ENCODE data around the gene MMP12.

The MMP12 gene

DNA sequence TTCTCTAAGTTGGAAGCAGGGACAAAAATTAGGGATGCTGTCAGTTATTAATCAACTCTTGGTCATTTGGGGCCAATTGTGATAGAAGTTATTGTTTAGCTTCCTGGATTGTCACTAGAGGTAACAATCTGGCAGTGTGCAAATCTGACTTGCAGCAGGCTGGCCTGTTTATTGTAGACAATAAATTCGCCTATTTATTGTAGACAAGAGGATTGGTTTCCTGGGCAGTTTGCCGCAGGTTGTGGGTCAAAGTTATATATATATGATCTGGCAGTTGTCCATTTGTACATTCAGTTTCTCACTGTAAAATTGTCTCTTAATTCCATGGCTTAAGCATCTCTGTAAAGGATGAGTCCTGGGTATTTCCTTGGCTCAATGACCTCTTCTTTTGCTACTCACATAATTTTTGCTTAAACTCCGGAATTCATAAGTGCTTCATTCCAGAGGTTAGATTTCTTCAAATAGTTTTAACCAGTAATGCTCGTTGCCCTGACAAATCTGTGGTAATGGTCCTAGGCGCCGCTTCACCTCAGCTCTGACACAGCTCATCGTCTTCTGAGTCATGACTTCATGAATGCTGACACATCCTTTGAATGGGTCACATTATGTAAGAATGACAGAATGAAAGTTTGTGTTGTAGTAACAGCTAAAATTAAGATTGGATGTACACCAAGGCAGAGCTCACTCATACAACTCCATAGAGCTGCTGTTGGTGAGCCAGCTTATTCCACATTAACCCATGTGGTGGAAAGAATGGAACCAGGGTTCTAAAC, 23.6 kb downstream of the MMP12 start:
- DNase-seq (ENCODE audit: low spot score), result no peak

GRCh38 chr11:102849311-102849710, 25.5 kb downstream of the MMP12 start:
- DNase-seq (ENCODE audit: low spot score), result no peak

GRCh38 chr11:102846292-102846691, 28.5 kb downstream of the MMP12 start:
- no peak for DNase-seq (ENCODE audit: low spot score)

DNA sequence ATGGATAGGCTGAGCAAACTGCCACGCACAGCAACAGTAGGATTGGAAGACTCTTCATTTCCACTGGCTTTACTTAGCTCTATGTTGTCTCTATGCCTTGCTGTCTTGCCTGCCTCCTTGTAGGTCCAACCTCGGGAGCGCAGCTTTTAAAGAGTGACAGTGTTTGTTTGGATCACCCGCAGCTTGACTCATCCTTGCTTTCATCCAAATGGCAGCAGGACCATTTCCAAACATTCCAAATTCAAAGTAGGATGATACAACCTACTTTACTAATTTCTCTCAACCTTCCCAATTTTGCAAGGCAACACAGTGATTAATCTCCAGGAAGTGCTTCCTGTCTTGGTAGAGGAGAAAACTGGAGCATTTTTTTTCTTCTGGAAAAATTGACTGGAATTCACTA, 31.3 kb downstream of the MMP12 start, which contains the start of gene MMP3:
TSS of gene MMP3 (minus strand) at position 121 of the 400 bp plus-strand sequence. CDS start at position 58, 63 bp downstream.
- DNase-seq (ENCODE audit: low spot score), result no peak

- DNase-seq (ENCODE audit: low spot score), result no peak
Observed at GRCh38 chr11:102842930-102843329, 31.9 kb downstream of the MMP12 start.

DNA sequence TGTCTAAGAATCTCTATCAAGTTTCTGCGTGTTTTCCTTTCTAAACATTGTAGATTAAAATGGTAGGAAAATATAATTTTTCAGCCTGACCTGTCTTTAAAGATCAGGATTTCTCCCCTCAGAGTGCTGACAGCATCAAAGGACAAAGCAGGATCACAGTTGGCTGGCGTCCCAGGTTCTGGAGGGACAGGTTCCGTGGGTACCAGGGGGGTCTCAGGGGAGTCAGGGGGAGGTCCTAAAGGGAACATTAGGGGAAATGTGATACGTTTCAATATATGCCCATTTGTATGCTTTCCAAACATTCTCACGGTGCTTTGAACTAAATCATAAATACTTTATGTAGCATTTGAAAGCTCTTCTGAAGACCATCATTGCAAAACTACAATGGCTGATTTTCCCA, 34.8 kb downstream of the MMP12 start:
- DNase-seq (ENCODE audit: low spot score), result no peak

DNA sequence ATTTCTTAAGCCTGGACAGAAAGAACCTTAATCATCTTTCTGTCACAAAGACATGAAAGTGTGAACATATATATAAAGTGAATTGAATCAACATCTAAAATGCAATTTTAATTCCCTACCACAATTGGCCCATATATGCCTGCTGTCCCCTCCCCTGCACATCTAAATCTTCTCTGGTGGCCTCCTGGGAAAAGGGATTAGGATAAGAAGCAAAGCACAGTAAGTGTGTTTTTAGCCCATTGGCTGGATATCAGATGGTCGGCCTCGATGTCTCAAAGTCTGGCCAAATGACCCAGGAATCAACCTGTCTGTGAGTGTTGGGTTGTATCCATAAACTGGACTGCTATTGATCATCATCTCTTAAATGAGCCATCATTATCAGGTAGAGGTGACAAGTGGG, 37.1 kb downstream of the MMP12 start:
- no peak for DNase-seq (ENCODE audit: low spot score)

- no peak for DNase-seq (ENCODE audit: low spot score)
Observed at GRCh38 chr11:102837156-102837555, 37.6 kb downstream of the MMP12 start.

DNA sequence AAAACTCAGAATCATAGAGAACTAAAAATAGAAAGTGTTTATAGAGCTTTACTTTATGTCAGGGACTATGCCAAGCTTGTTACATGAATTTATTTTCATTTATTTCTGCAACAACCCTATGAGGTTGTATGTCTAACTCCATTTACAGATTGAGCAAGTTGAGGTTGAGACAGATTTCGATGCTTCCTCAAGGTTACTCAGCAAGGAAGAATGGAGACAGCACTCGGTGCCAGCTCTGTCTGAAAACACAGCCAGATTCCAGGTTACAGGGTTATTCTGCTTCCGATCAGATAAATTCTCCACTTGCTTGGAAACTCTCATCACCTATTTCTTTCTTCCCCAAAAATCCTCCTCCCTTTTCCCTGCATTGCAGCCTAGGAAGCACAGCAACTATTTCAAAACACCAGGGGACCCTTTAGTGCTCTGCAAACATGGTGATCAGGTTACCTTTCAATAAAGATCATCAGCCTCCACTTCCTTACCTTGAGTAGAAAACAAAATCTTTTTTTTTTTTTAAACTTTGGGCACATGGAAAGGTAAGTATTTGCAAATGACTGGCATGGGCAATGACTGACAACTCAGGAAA, 38.4 kb downstream of the MMP12 start:
- DNase-seq (ENCODE audit: low spot score), result no peak

DNA sequence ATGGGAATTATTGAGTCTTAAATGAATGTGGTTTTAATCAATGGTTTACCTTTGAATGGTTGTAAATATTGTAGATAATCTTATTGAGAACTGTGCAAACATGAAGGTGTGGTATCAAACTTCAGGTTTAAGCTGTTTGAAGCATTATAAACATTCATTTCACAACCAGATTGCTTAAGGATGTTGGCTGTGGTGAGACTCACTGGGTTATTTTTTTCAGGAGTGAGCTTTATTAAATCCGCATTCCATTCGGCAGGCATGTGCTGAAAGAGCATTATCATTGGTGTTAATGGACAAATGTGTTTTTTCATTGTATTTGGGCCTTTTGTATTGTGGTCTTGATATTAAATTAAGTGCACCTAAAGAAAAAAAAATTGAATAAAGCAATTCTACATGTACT, 41.1 kb downstream of the MMP12 start:
- DNase-seq (ENCODE audit: low spot score), result no peak

DNA sequence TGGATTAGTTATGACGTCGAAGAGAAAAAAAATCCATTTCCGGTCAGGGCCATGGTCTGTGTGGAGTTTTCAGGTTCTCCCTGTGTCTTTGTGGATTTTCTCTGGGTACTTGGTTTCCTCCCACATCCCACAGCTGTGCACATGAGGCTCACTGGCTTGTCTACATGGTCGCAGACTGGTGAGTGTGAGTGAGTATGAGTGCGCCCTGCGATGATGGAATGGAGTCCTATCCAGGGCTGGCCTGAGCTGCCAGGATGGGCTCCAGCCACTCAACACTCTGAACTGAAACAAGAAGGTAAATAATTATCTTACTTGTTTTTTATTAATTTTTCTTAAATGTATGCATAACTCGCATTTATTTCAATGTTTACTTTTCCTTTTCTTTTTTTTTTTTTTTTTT, 42.2 kb downstream of the MMP12 start:
- no peak for DNase-seq (ENCODE audit: low spot score)

GRCh38 chr11:102831489-102832440, 43.0 kb downstream of the MMP12 start:
- peak; percentile 30 for DNase-seq (ENCODE audit: low spot score)

- no peak for DNase-seq (ENCODE audit: low spot score)
Observed at GRCh38 chr11:102831128-102831488, 43.7 kb downstream of the MMP12 start.

DNA sequence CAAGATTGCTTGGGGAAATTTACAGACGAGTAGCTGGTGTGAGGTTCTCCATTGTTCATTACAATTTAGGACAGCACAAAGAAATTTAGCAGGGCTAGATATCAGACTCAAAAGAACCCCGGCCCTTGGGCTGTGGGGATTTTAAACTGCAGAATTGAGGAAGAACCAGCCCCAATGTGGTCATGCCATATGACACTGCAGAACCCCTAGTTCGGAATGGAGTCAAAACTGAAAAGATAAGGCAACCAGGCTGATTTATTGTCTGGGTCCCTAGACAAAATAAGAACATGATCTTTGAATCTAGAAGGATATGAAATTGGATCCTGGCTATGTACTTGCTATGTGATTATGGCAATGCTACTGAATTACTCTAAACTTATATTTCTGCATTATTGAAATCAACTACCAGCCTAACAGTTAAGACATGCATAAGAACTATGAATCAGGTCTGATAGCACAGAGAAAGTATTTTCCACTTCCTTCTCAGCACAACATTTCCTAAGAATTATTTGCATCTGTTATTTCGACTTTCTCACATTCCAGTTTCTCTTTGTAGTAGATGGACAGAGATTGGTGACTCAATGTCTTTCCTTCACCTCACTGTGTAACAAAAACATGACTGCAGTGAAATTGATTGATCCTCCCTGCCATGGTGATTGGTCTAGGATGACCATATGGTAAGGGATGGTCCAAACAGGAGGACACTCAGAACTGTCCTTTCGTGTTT, 44.6 kb downstream of the MMP12 start:
- DNase-seq (ENCODE audit: low spot score), result no peak

DNA sequence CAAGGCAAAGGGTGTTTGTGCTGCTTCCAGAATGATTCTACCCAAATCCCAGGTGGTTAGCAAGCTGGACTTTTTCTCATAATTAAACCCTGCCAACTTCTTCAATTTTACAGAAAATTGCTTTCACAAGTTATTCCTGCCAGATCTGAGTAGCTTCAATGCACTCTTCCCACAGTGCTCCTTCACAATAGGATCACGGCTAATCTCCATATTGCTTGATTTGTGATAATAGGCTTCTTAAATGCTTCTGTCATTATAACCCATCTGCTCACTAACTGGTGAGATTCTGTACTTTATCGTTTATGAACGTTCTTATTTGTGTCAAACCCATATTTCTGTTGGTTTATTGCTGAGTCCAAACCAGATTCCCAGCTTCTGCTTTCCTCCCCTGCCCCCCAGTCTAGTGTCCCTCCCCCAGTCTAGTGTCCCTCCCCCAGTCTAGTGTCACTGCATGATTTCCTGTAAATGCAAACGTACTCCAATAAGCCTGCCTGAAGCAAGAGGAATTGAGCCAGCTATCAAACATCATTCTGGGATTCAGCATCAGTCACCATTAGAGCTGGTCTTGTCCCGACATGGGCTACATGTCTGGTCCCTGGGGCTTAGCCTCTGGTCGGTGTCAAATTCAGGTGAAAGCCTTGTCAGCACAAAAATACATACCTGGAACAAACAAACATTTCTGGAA, 45.3 kb downstream of the MMP12 start:
- no peak for DNase-seq (ENCODE audit: low spot score)

- DNase-seq (ENCODE audit: low spot score), result no peak
Observed at GRCh38 chr11:102824556-102824955, 50.2 kb downstream of the MMP12 start.

- DNase-seq (ENCODE audit: low spot score), result no peak
Observed at GRCh38 chr11:102819491-102819890, 55.3 kb downstream of the MMP12 start.

GRCh38 chr11:102813484-102813883, 61.3 kb downstream of the MMP12 start:
- DNase-seq (ENCODE audit: low spot score), result no peak
